T-helper 17 cell (primary cell): ENCODE data around the gene DDX55. TPM values are rescaled to one million over a fixed set of nuclear protein-coding genes. Genes with fewer than 3 reads are reported as not detected.
A peak's percentile ranks its signal among the peaks of the same experiment; 100 is the strongest.

Source experiments
- ATAC-seq: fragments of 150-1000 bp; cut with Tn5 transposase; 2 replicates; pipeline ENCODE4 v1.10.0; 2021; ENCODE audit warnings: mild to moderate bottlenecking, moderate library complexity
- DNase-seq, 3 donors: peaks; one replicate each; pipeline versions ENCODE4 v3.0.0 to v3.0.0-alpha.2; 2020 to 2021
- H3K9me3 ChIP-seq: one replicate; pipeline ENCODE4 v1.7.0; 2013; ENCODE audit warnings: low read length, mild to moderate bottlenecking; ENCODE audit not compliant: control insufficient read depth, poor library complexity, severe bottlenecking
- H3K27ac Mint-ChIP-seq: one replicate; pipeline ENCODE4 v1.8.0; 2022; ENCODE audit warnings: mild to moderate bottlenecking, moderate library complexity, mixed read lengths
- H3K27me3 Mint-ChIP-seq: one replicate; pipeline ENCODE4 v1.8.0; 2022; ENCODE audit warnings: mixed read lengths
- H3K36me3 Mint-ChIP-seq: one replicate; pipeline ENCODE4 v1.8.0; 2022; ENCODE audit warnings: low read depth, mixed read lengths
- H3K4me1 Mint-ChIP-seq: one replicate; pipeline ENCODE4 v1.8.0; 2022; ENCODE audit warnings: mild to moderate bottlenecking, mixed read lengths
- H3K4me3 Mint-ChIP-seq: one replicate; pipeline ENCODE4 v1.8.0; 2022; ENCODE audit warnings: mild to moderate bottlenecking, moderate library complexity, mixed read lengths
- total RNA-seq, 4 donors: library from RNA in 2 of 4; stranded (reverse) in 2 of 4; gene quantifications; one replicate each; pipeline ENCODE4 v1.2.3 and lab custom pipeline; 2022 to 2026

DDX55 gene
- total RNA-seq, 2 donors from 2014 or later = 22.7 to 26.0 TPM

- Mint-ChIP-seq H3K27me3 (no peaks in the 10 kb centered on the region), H3K36me3 (peaks cover 9% of the 10 kb centered on the region), H3K27ac (no peak overlapping the region), H3K4me1 (peaks cover 2% of the 10 kb centered on the region), H3K4me3 (no peak overlapping the region)
- H3K9me3 ChIP-seq = no peaks in the 10 kb centered on the region
- DNase-seq (no peak), ATAC-seq (no peak)
Observed at GRCh38 chr12:123621619-123622530, 20.0 kb downstream of the DDX55 start.

DNA sequence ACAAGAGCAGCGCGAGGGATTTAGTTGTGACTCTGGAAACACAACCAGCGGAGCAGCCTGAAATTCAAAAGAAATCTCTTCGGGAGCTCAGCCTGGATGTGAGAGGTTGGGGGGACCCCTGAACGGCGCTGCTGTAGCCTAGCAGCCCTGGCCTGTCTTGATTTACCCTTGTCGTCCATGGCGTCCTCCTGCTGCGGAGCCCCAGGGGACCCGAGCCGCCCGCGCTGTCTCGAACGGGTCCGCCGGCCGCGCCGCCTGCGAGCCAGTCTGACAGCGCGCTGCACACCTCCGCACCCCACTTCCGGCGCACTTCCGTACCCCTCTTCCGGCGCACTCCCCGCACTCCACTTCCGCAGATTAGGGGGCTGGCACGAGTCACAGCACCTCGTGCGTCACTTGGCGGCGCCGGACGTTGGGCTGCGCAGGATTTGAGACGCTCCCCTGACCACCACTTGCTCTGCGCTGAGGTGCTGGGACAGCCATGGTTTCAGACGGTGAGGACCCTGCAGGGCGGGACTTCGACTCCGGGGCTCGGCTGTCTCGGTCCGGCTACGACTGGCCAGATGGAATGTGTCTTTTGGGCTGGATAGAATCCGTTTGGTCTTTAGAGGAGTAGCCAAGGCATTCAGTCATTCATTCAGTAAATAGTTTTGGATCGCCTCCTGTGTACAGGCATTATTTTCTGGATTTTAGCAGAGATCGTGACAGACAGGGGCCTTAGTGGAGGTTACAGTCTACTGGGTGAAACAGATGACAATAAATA, 31.7 kb downstream of the DDX55 start, which contains the start of the genes EIF2B1 and GTF2H3:
EIF2B1 (minus strand) TSS at position 308 of the 763 bp plus-strand sequence; CDS start at position 179, 129 bp downstream.
GTF2H3 (plus strand) TSS at position 451 of the 763 bp plus-strand sequence; CDS start at position 482, 31 bp downstream.
- H3K9me3 ChIP-seq = no peaks in the 10 kb centered on the region
- Mint-ChIP-seq H3K36me3 (peaks cover 6% of the 10 kb centered on the region), H3K27me3 (no peaks in the 10 kb centered on the region), H3K27ac (peak within 1 kb of the TSS; percentile 99), H3K4me1 (peaks cover 28% of the 10 kb centered on the region), H3K4me3 (peak within 1 kb of the TSS; percentile 95)
- DNase-seq (peak; percentile 90 to 92 (median 90)), ATAC-seq (peak; percentile 94)

GRCh38 chr12:123634142-123634561, 32.3 kb downstream of the DDX55 start:
- peaks cover 6% of the 10 kb centered on the region for H3K36me3 Mint-ChIP-seq
- ATAC-seq (no peak), DNase-seq (no peak)
- H3K4me1 Mint-ChIP-seq = peaks cover 28% of the 10 kb centered on the region
- H3K27ac Mint-ChIP-seq = peak overlapping the region; percentile 99
- H3K27me3 Mint-ChIP-seq = no peaks in the 10 kb centered on the region
- H3K4me3 Mint-ChIP-seq = peak overlapping the region; percentile 95
- H3K9me3 ChIP-seq = no peaks in the 10 kb centered on the region

- Mint-ChIP-seq H3K4me3 (no peak overlapping the region), H3K4me1 (peaks cover 3% of the 10 kb centered on the region), H3K36me3 (peaks cover 3% of the 10 kb centered on the region), H3K27me3 (no peaks in the 10 kb centered on the region), H3K27ac (peak overlapping the region; percentile 72)
- H3K9me3 ChIP-seq = no peaks in the 10 kb centered on the region
- no peak for ATAC-seq
- DNase-seq = no peak
Observed at GRCh38 chr12:123643911-123644310, 42.0 kb downstream of the DDX55 start.

GRCh38 chr12:123645380-123645779, 43.5 kb downstream of the DDX55 start:
- peaks cover 3% of the 10 kb centered on the region for H3K36me3 Mint-ChIP-seq
- DNase-seq = no peak
- no peaks in the 10 kb centered on the region for H3K9me3 ChIP-seq
- no peaks in the 10 kb centered on the region for H3K27me3 Mint-ChIP-seq
- peaks cover 3% of the 10 kb centered on the region for H3K4me1 Mint-ChIP-seq
- no peak overlapping the region for H3K27ac Mint-ChIP-seq
- no peak overlapping the region for H3K4me3 Mint-ChIP-seq
- ATAC-seq = no peak

- Mint-ChIP-seq H3K27me3 (no peaks in the 10 kb centered on the region), H3K36me3 (peaks cover 3% of the 10 kb centered on the region), H3K4me1 (peaks cover 3% of the 10 kb centered on the region), H3K27ac (no peak overlapping the region), H3K4me3 (no peak overlapping the region)
- no peaks in the 10 kb centered on the region for H3K9me3 ChIP-seq
- no peak for DNase-seq
- no peak for ATAC-seq
Observed at GRCh38 chr12:123645878-123646277, 44.0 kb downstream of the DDX55 start.

DNA sequence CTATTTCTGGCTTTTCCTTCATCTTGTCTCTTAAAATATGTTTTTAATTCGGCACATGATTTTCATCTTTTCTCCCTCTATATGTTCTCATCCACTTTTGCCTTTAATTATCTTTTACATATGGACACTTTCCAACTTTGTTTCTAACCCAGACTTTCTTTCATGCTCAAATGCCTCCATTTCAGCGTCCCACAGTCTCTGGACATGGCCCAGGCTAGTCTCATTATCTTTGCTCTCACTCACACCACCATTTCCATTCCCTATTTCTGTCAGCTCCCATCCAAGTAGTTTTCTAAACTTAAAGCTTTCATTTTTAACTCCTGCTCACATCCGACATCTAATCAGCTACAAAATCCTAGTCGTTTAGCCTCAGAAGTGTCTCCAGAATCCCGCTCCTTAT, 46.5 kb downstream of the DDX55 start:
- Mint-ChIP-seq H3K4me3 (no peak overlapping the region), H3K27ac (peak overlapping the region; percentile 67), H3K36me3 (peaks cover 6% of the 10 kb centered on the region)

GRCh38 chr12:123654129-123654701, 52.3 kb downstream of the DDX55 start:
- Mint-ChIP-seq H3K36me3 (peaks cover 24% of the 10 kb centered on the region), H3K4me3 (peak overlapping the region; percentile 39), H3K4me1 (peaks cover 9% of the 10 kb centered on the region), H3K27ac (no peak overlapping the region), H3K27me3 (no peaks in the 10 kb centered on the region)
- ATAC-seq = no peak
- DNase-seq = no peak
- H3K9me3 ChIP-seq = no peaks in the 10 kb centered on the region

More for the DNA sequence above, 46.5 kb downstream of the DDX55 start:
- no peak for DNase-seq
- ATAC-seq = no peak
- no peaks in the 10 kb centered on the region for H3K9me3 ChIP-seq
- no peaks in the 10 kb centered on the region for H3K27me3 Mint-ChIP-seq
- H3K4me1 Mint-ChIP-seq = peaks cover 3% of the 10 kb centered on the region

DNA sequence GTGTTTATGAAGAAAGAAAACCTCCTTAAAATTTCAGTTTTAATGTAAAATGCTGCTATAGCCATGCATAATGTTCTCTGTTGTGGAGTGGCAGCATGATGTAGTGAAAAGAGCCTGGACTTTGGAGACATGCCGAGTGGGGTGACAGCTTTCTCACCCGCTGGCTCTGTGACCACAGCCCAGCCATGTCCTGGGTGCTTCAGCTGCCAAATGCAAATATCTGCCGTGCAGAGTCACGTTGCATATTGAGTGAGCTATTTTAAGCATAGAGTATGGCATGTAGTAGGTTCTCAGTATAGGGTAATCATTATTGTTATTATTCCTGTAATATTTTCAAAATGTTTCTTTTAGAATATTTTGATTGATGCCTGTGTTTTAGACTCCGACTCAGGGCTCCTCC, 53.5 kb downstream of the DDX55 start:
- no peak for ATAC-seq
- DNase-seq = no peak
- H3K9me3 ChIP-seq = no peaks in the 10 kb centered on the region
- no peak overlapping the region for H3K27ac Mint-ChIP-seq
- peaks cover 15% of the 10 kb centered on the region for H3K4me1 Mint-ChIP-seq
- H3K36me3 Mint-ChIP-seq = peaks cover 24% of the 10 kb centered on the region
- H3K27me3 Mint-ChIP-seq = no peaks in the 10 kb centered on the region
- H3K4me3 Mint-ChIP-seq = no peak overlapping the region

DNA sequence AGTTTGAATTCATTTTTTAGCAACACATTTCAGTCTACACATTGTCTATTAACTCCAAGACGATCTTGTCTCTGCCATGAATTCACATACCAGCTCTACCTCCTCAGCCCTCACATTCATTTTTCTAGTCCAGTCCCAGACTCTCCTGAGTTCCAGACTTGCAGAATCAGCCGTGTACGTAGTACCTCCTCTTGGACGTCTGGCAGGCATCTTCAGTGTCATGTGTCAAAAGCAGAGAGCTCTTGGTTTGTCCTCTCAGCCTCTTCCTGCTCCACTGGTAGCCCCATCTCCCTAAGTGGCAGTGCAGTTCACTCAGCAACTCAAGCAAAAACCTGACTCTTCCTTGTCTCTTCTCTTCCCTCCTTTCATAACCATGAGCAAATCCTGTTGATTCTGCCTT, 54.5 kb downstream of the DDX55 start:
- Mint-ChIP-seq H3K36me3 (peaks cover 24% of the 10 kb centered on the region), H3K27me3 (no peaks in the 10 kb centered on the region), H3K4me3 (no peak overlapping the region), H3K27ac (no peak overlapping the region), H3K4me1 (peaks cover 15% of the 10 kb centered on the region)
- no peaks in the 10 kb centered on the region for H3K9me3 ChIP-seq
- DNase-seq (no peak), ATAC-seq (no peak)

GRCh38 chr12:123657211-123657610, 55.3 kb downstream of the DDX55 start:
- H3K4me3 Mint-ChIP-seq = no peak overlapping the region
- no peak overlapping the region for H3K27ac Mint-ChIP-seq
- no peak for ATAC-seq
- peaks cover 21% of the 10 kb centered on the region for H3K36me3 Mint-ChIP-seq
- DNase-seq = no peak
- H3K4me1 Mint-ChIP-seq = peaks cover 15% of the 10 kb centered on the region
- no peaks in the 10 kb centered on the region for H3K9me3 ChIP-seq
- H3K27me3 Mint-ChIP-seq = no peaks in the 10 kb centered on the region

DNA sequence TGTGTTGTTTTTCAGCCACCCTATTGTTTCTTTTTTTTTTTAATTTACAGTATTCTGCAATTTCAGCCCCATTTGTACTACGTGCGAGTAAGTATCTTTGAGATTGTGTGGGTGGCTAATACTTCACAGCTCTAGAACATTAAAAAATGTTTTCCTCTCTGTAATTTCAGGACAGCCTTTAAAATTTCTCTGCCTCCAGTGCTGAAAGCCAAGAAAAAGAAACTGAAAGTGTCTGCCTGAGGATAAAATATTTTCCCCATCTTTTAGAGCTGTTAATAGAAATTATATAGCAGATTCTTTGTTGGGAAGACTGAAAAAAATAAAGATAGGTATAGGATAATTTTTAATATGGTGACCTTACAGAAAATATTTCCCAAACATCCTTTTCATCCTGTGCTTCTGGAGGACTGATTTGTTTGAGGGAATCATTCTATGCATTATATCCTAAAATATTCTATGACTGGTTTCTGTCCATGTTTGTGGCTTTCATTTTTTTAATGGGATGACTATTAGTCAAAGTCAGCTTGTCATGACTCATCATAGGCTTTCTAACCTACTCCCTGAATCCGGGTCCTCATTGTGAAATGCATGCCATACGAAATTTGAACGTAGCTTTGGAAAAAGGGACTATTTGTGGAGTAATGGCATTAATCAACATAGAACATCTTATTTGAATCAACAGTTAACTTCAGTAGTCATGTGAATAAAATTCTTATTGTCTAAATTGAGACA, 58.3 kb downstream of the DDX55 start:
- H3K9me3 ChIP-seq = no peaks in the 10 kb centered on the region
- no peaks in the 10 kb centered on the region for H3K27me3 Mint-ChIP-seq
- H3K4me1 Mint-ChIP-seq = peaks cover 10% of the 10 kb centered on the region
- H3K4me3 Mint-ChIP-seq = no peak overlapping the region
- H3K27ac Mint-ChIP-seq = peak overlapping the region; percentile 87
- no peak for DNase-seq
- H3K36me3 Mint-ChIP-seq = peaks cover 11% of the 10 kb centered on the region
- ATAC-seq = no peak
